DOHH2 (cell line): Measurements from ENCODE around the gene DMD.

Experiments
- CTCF ChIP-seq: fragments of 200-600 bp; sonication (generic); IDR thresholded peaks from one replicate; pipeline ENCODE4 v1.5.1; 2014; ENCODE audit warnings: antibody characterized with exemption, mild to moderate bottlenecking, low read depth, low read length; ENCODE audit not compliant: poor library complexity, severe bottlenecking
- EZH2phosphoT487 ChIP-seq: fragments of 200-600 bp; sonication (generic); IDR thresholded peaks from 2 replicates; pipeline ENCODE4 v1.6.1; 2017; ENCODE audit warnings: borderline replicate concordance, mild to moderate bottlenecking, antibody characterized with exemption, low read length, moderate library complexity, mixed read lengths

GRCh38 chrX:31138124-31138523 is 2073.2 kb downstream of the DMD start:
- TF ChIP-seq CTCF (no peak), EZH2phosphoT487 (no peak)
